K562 (cell line): ENCODE measurements around the gene EGR2. TPM values are rescaled to one million over a fixed set of nuclear protein-coding genes. Genes with fewer than 3 reads are reported as not detected.

Experiments
- EGR1 ChIP-seq: fragments of 450-650 bp; conservative IDR thresholded peaks from 2 replicates; pipeline ENCODE4 v1.6.1; 2017; ENCODE audit warnings: mild to moderate bottlenecking
- HDAC2 ChIP-seq: fragments of 450-650 bp; IDR thresholded peaks from 2 replicates; pipeline ENCODE4 v1.6.1; 2016; ENCODE audit warnings: mild to moderate bottlenecking
- JUNB ChIP-seq: fragments of 450-650 bp; formaldehyde crosslinking; conservative IDR thresholded peaks from 2 replicates; pipeline ENCODE4 v1.4.0; 2020; ENCODE audit warnings: mild to moderate bottlenecking
- KLF13 ChIP-seq: fragments of 450-650 bp; IDR thresholded peaks from 2 replicates; pipeline ENCODE4 v1.6.1; 2016; ENCODE audit warnings: missing genetic modification characterization, low read depth, mild to moderate bottlenecking, missing compliant biosample characterization, moderate library complexity, borderline replicate concordance
- MLX ChIP-seq, 2 experiments: fragments of 450-650 bp in 1 of 2; sonication (generic) in 1 of 2; formaldehyde crosslinking; conservative IDR thresholded peaks; 2 replicates each; pipeline versions ENCODE4 v1.4.0 to v1.8.1; 2020 to 2022; ENCODE audit warnings: mild to moderate bottlenecking in 1 of 2, missing genetic modification reagents in 1 of 2
- MYC ChIP-seq, 2 experiments: fragments of 250-450 bp in 1 of 2; sonication (Bioruptor Pico) in 1 of 2; IDR thresholded peaks; 2 replicates each; pipeline versions ENCODE4 v1.5.1 to v1.6.1; 2012 to 2021; ENCODE audit warnings: low read depth in 2 of 2, borderline replicate concordance in 1 of 2, improper control_type of control experiment in 1 of 2, low read length in 1 of 2, mild to moderate bottlenecking in 1 of 2, moderate library complexity in 1 of 2
- NCOA4 ChIP-seq: fragments of 450-650 bp; IDR thresholded peaks from 2 replicates; pipeline ENCODE4 v1.6.1; 2018; ENCODE audit warnings: mild to moderate bottlenecking; ENCODE audit not compliant: partially characterized antibody
- NFATC3 ChIP-seq: fragments of 450-650 bp; IDR thresholded peaks from 2 replicates; pipeline ENCODE4 v1.6.1; 2017; ENCODE audit warnings: mild to moderate bottlenecking
- RB1 ChIP-seq: fragments of 450-650 bp; IDR thresholded peaks from 2 replicates; pipeline ENCODE4 v1.6.1; 2017; ENCODE audit warnings: low read depth, mild to moderate bottlenecking
- TOE1 ChIP-seq, 2 experiments: fragments of 450-650 bp in 1 of 2; sonication (generic) in 1 of 2; formaldehyde crosslinking in 1 of 2; IDR thresholded peaks; 2 replicates each; pipeline versions ENCODE4 v1.7.1 to v1.8.0; 2016 to 2022; ENCODE audit warnings: borderline replicate concordance in 2 of 2, mild to moderate bottlenecking in 2 of 2, antibody characterized with exemption in 1 of 2, inconsistent platforms in 1 of 2, low read depth in 1 of 2, missing genetic modification reagents in 1 of 2, moderate library complexity in 1 of 2
- ZBTB34 ChIP-seq: fragments of 250-450 bp; sonication (Bioruptor Pico); IDR thresholded peaks from 2 replicates; pipeline ENCODE4 v1.8.0; 2021; ENCODE audit warnings: mild to moderate bottlenecking, moderate library complexity
- ZNF507 ChIP-seq: conservative IDR thresholded peaks from 2 replicates; pipeline ENCODE4 v1.6.1; 2017; ENCODE audit warnings: missing genetic modification characterization, missing compliant biosample characterization
- polyA plus RNA-seq, 8 experiments: library from polyadenylated mRNA; depleted of rRNA in 4 of 8; stranded (reverse) in 5 of 8; unstranded in 3 of 8; fragments of >200 nt; fragmentation: Nextera tagmentation in 2 of 8; fragmentation: Illumina TruSeq in 1 of 8; extraction: Ambion mirVana in 2 of 8; extraction: Trizol in 1 of 8; gene quantifications; 2 replicates each; pipeline versions ENCODE4 v1.2.1 to v1.2.3, GENCODE V29; 2011 to 2014; ENCODE audit warnings: inconsistent platforms in 1 of 8, missing spikeins in 1 of 8
- total RNA-seq, 7 experiments: library from RNA; depleted of rRNA in 6 of 7; stranded (reverse); fragments of >200 nt in 6 of 7; fragmentation: Illumina TruSeq in 2 of 7; extraction: Trizol in 2 of 7; gene quantifications; 2 replicates each; pipeline versions ENCODE4 v1.2.1 to v1.2.3, GENCODE V29; 2011 to 2021; ENCODE audit warnings: low replicate concordance in 1 of 7
- TF ChIP-seq, protein P1 (sequence below): fragments of 200-800 bp; sonication (Bioruptor generic); IDR thresholded peaks from 2 replicates; pipeline ENCODE4 v1.6.1; 2017; ENCODE audit warnings: missing genetic modification characterization, missing compliant biosample characterization
- TF ChIP-seq, protein P2 (sequence below): fragments of 250-450 bp; sonication (Bioruptor Pico); IDR thresholded peaks from 2 replicates; pipeline ENCODE4 v1.4.0; 2020; ENCODE audit warnings: mild to moderate bottlenecking, moderate library complexity
- TF ChIP-seq, protein P3 (sequence below): fragments of 450-650 bp; formaldehyde crosslinking; IDR thresholded peaks from 2 replicates; pipeline ENCODE4 v1.4.0; 2020; ENCODE audit warnings: mild to moderate bottlenecking

Gene EGR2
- total and polyA plus RNA-seq, 9 of the 15 experiments (the other 6 are each of a cell fraction or from before 2014, with no cell fraction given), result 0.08 to 0.18 (median 0.12) TPM; not detected in 4

GRCh38 chr10:62817121-62817765 is 1.1 kb upstream of the EGR2 start (continued):
- no peak for TF ChIP-seq TOE1 (IDR thresholded peaks at IDR 0.05; ENCODE audit: borderline replicate concordance)
- TF ChIP-seq TOE1 (CRISPR knock-in tag; IDR thresholded peaks at IDR 0.05; ENCODE audit: borderline replicate concordance, low read depth), result no peak
- no peak for TF ChIP-seq NCOA4
- TF ChIP-seq MLX (CRISPR knock-in tag; conservative IDR thresholded peaks at IDR 0.05), result no peak
- no peak; the same call in 1 of the 2 replicates for TF ChIP-seq RB1
- TF ChIP-seq KLF13 (tag), result no peak
- TF ChIP-seq, protein P1, sequence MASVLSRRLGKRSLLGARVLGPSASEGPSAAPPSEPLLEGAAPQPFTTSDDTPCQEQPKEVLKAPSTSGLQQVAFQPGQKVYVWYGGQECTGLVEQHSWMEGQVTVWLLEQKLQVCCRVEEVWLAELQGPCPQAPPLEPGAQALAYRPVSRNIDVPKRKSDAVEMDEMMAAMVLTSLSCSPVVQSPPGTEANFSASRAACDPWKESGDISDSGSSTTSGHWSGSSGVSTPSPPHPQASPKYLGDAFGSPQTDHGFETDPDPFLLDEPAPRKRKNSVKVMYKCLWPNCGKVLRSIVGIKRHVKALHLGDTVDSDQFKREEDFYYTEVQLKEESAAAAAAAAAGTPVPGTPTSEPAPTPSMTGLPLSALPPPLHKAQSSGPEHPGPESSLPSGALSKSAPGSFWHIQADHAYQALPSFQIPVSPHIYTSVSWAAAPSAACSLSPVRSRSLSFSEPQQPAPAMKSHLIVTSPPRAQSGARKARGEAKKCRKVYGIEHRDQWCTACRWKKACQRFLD (CRISPR knock-in tag), result no peak
- no peak for TF ChIP-seq HDAC2
- TF ChIP-seq, protein P2, sequence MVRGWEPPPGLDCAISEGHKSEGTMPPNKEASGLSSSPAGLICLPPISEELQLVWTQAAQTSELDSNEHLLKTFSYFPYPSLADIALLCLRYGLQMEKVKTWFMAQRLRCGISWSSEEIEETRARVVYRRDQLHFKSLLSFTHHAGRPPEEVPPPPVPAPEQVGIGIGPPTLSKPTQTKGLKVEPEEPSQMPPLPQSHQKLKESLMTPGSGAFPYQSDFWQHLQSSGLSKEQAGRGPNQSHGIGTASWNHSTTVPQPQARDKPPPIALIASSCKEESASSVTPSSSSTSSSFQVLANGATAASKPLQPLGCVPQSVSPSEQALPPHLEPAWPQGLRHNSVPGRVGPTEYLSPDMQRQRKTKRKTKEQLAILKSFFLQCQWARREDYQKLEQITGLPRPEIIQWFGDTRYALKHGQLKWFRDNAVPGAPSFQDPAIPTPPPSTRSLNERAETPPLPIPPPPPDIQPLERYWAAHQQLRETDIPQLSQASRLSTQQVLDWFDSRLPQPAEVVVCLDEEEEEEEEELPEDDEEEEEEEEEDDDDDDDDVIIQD, result no peak
- no peak for TF ChIP-seq ZNF507
- TF ChIP-seq MYC (IDR thresholded peaks at IDR 0.05; ENCODE audit: low read depth, low read length), result no peak
- no peak for TF ChIP-seq MYC (CRISPR knock-in tag; IDR thresholded peaks at IDR 0.05; ENCODE audit: borderline replicate concordance, low read depth)
- TF ChIP-seq, protein P3, sequence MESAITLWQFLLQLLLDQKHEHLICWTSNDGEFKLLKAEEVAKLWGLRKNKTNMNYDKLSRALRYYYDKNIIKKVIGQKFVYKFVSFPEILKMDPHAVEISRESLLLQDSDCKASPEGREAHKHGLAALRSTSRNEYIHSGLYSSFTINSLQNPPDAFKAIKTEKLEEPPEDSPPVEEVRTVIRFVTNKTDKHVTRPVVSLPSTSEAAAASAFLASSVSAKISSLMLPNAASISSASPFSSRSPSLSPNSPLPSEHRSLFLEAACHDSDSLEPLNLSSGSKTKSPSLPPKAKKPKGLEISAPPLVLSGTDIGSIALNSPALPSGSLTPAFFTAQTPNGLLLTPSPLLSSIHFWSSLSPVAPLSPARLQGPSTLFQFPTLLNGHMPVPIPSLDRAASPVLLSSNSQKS (CRISPR knock-in tag), result no peak
- TF ChIP-seq EGR1, result peak; percentile 94
- TF ChIP-seq JUNB (CRISPR knock-in tag), result no peak
- TF ChIP-seq ZBTB34, result no peak
- TF ChIP-seq NFATC3, result no peak
